ENCODE results near the gene NDUFS7. TPM values are rescaled to one million over a fixed set of nuclear protein-coding genes. Genes with fewer than 3 reads are reported as not detected.

Gene NDUFS7
- total RNA-seq, 1 donor from 2014 or later = 84.3 TPM

DNA sequence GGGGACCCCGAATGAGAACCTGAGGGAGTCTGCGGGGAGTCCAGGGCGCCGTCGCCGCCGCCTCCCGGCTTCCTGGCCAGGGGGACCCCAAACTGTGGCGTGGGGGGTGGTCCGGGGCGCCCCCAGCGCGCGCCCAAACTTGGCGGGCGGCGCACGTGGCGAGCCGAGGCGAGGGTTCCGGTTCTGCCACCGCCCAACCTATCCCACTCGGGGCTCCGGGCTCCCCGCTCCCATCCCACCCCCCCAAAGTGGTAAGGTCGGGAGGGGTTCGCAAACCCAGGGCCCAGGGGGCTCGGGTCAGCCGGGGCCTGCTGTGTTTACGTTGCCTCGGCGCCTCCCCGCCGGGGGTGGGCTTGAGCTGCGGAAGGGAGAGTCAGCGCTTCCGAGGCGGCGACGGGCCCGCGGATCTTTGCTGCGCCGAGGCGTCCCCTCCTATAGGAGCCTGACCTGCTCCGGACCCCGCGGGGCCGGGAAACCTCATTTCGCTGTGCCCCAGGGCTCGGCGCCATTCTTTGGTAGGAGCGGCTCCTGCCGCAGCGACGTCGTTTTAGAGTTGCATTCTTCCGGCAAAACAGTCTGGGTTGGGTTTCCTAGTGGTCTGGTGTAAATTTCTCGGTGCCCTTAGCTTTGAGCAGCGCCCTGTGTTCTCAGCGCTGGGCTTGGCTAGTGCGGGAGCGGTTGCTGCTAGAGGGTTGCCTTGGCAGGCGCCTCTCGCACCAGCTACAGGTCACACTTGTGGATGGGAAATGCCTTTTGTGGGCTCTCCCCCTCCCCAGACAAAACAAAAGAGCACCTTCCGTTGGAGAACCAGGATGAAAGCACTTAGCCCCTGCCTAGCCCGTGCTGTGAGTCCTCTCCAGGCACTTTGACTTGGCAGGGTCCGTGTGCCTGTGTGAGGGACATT lies 24.8 kb downstream of the NDUFS7 start:
- Mint-ChIP-seq H3K27ac (peak overlapping the region; percentile 89), H3K4me3 (peak overlapping the region; percentile 88), H3K36me3 (ENCODE audit: low read depth) (peaks cover 34% of the 10 kb centered on the region), H3K27me3 (no peaks in the 10 kb centered on the region), H3K9me3 (no peaks in the 10 kb centered on the region), H3K4me1 (peaks cover 48% of the 10 kb centered on the region)
- DNase-seq (peak; percentile 54), ATAC-seq (ENCODE audit: low read depth) (peak; percentile 3)
- intact Hi-C loops (cut with micrococcal nuclease) = loop anchor here (1.0 to 10.0 kb wide), 4 partner anchors 30 to 724 kb away; partner anchors contain the start of genes MBD3 and RPS15
- POLR2A ChIA-PET = interaction anchor here (0.7 to 1.4 kb wide), 14 partner anchors 15 to 1450 kb away, joined by 3 to 17 read pairs (median 4); partner anchors contain the start of genes CIRBP and FAM174C
- CTCF ChIA-PET = no interaction called here
- TF ChIP-seq, protein P1, sequence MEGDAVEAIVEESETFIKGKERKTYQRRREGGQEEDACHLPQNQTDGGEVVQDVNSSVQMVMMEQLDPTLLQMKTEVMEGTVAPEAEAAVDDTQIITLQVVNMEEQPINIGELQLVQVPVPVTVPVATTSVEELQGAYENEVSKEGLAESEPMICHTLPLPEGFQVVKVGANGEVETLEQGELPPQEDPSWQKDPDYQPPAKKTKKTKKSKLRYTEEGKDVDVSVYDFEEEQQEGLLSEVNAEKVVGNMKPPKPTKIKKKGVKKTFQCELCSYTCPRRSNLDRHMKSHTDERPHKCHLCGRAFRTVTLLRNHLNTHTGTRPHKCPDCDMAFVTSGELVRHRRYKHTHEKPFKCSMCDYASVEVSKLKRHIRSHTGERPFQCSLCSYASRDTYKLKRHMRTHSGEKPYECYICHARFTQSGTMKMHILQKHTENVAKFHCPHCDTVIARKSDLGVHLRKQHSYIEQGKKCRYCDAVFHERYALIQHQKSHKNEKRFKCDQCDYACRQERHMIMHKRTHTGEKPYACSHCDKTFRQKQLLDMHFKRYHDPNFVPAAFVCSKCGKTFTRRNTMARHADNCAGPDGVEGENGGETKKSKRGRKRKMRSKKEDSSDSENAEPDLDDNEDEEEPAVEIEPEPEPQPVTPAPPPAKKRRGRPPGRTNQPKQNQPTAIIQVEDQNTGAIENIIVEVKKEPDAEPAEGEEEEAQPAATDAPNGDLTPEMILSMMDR (IDR thresholded peaks at IDR 0.05) = no peak

DNA sequence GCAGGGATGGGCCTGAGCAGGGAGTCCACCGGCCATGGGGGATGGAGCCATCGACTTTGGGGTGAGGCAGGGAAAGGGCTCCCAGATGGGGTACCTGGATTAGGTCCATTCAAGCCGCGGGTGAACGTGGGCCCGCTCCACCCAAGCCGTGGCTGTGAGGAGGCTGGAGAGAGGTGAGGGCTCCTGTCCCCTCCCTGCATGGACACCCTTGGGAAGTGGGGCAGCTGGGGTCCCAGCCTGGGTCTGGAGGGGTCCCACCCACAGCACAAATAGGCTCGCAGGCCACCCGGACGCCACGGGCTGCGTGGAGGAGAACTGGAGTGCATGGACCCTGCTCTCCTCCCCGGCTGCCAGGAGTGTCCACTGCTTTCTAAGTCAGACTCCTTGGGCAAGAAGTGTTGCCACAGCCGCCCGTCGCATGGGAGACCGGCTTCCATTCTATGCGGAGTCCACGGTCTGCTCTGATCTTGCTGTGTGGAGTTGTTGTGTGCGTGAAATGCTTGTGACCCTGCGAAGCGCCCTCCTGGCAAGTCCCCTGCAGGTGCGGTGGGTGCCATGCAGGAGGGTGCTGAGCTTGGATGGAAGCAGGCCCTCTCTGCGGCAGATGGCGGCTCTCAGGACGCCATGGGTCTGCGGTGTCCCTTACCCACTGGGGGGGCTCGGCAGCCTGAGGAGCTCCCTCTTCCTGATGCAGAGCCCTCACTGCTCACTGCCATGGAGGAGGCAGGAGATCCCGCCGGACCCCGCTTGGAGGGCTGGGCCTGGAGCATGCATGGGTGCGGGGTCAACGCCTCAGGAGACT lies 25.7 kb downstream of the NDUFS7 start:
- Mint-ChIP-seq H3K4me3 (peak overlapping the region; percentile 88), H3K27ac (peak overlapping the region; percentile 89), H3K4me1 (peaks cover 48% of the 10 kb centered on the region), H3K36me3 (ENCODE audit: low read depth) (peaks cover 34% of the 10 kb centered on the region), H3K9me3 (no peaks in the 10 kb centered on the region), H3K27me3 (no peaks in the 10 kb centered on the region)
- POLR2A ChIA-PET = interaction anchor here (0.7 to 1.4 kb wide), 8 partner anchors 9 to 165 kb away, joined by 3 to 17 read pairs (median 3); partner anchors contain the start of genes CIRBP and FAM174C
- CTCF ChIA-PET = no interaction called here
- ATAC-seq (ENCODE audit: low read depth) (no peak), DNase-seq (no peak)
- intact Hi-C loops (cut with micrococcal nuclease) = loop anchor here (5.0 to 10.0 kb wide), 3 partner anchors 57 to 725 kb away; partner anchors contain the start of gene MBD3
- TF ChIP-seq, protein P1 (IDR thresholded peaks at IDR 0.05) = no peak

DNA sequence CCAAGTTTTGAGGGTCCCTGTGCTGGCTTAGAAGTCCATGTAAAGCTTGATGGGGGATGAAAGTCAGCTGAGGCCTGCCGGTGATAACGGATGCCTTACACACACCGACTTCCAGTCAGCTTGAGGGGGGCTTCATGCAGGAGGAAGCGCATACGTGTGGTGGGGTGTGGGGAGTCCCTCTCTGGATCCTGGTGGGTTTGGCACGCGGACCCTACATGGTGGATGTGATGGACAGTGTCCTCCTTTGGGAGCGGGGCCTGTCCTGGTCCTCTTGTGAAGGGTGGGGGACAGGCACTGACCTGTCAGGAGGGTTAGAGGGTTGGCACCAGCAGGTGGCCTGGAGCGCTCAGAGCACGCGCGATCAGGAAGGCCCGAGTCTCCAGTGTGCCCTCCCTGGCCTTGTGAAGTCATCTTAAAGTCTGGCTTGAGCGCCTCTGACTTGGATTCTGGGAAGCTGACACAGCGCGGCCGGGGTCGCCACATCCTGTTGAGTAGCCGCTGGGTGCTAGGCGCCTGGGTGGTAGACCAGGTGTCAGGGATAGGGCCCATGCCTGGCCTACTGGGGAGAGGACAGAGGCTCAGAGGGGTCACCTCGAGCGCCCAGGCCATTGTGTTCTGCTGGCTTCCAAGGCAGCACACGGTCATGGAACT lies 26.6 kb downstream of the NDUFS7 start:
- POLR2A ChIA-PET = interaction anchor here (0.9 kb wide), 1 partner anchor 8 kb away, joined by 3 read pairs; no protein-coding TSS in a partner anchor
- CTCF ChIA-PET = no interaction called here
- no peak for DNase-seq

DNA sequence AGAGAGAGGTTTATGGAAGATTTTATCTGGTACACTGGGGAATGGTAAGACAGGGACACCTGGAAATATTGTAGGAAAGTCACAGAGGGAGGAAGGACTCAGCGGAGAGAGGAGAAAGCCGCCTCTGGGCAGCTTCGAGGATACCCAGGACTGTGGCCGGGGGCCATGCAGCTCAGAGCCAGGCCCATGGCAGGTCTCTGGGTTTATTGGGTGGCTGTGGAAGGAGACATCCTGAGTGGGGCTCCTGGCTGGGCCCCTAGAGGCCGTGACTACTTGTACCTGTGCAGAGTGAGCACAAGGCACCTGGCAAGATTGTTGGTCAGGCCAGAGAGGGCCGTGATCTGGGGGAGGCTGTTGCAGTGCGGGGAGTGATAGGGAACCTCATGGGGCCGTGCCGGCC lies 27.1 kb downstream of the NDUFS7 start:
- peaks cover 57% of the 10 kb centered on the region for H3K4me1 Mint-ChIP-seq
- TF ChIP-seq, protein P1 (IDR thresholded peaks at IDR 0.05) = no peak
- no peak for DNase-seq
- H3K4me3 Mint-ChIP-seq = peak overlapping the region; percentile 21
- ATAC-seq (ENCODE audit: low read depth) = no peak
- no peaks in the 10 kb centered on the region for H3K9me3 Mint-ChIP-seq
- no peaks in the 10 kb centered on the region for H3K27me3 Mint-ChIP-seq
- intact Hi-C loops (cut with micrococcal nuclease) = no loop called here
- peaks cover 41% of the 10 kb centered on the region for H3K36me3 Mint-ChIP-seq (ENCODE audit: low read depth)
- no peak overlapping the region for H3K27ac Mint-ChIP-seq
- CTCF ChIA-PET = no interaction called here
- POLR2A ChIA-PET = no interaction called here

More for the DNA sequence above, 26.6 kb downstream of the NDUFS7 start:
- H3K9me3 Mint-ChIP-seq = no peaks in the 10 kb centered on the region
- H3K36me3 Mint-ChIP-seq (ENCODE audit: low read depth) = peaks cover 39% of the 10 kb centered on the region
- no peaks in the 10 kb centered on the region for H3K27me3 Mint-ChIP-seq
- TF ChIP-seq, protein P1 (IDR thresholded peaks at IDR 0.05) = no peak
- peak overlapping the region; percentile 48 for H3K4me3 Mint-ChIP-seq
- peaks cover 54% of the 10 kb centered on the region for H3K4me1 Mint-ChIP-seq
- intact Hi-C loops (cut with micrococcal nuclease) = no loop called here
- no peak for ATAC-seq (ENCODE audit: low read depth)
- peak overlapping the region; percentile 53 for H3K27ac Mint-ChIP-seq
